Forelimb muscle (tissue), 1 donor: Measurements from ENCODE around the gene SIAH1. TPM values are rescaled to one million over a fixed set of nuclear protein-coding genes. Genes with fewer than 3 reads are reported as not detected.
"Not testable (repeated sequence)": the region's sequence is repeated elsewhere in the genome, so short reads cannot be mapped to it uniquely, and the experiment has no call there.

ENCODE experiments used
- DNase-seq: peaks from one replicate; pipeline ENCODE4 v3.0.0-alpha.2; 2013; ENCODE audit warnings: low read depth
- polyA plus RNA-seq: library from polyadenylated mRNA; unstranded; fragments of 120-200 nt; gene quantifications from one replicate; pipeline ENCODE4 v1.2.1, GENCODE V29; 2013; ENCODE audit not compliant: insufficient read length

Gene SIAH1
- polyA plus RNA-seq, 1 donor, result 27.5 TPM

GRCh38 chr16:48393485-48394354 lies 8.5 kb upstream of the SIAH1 start:
- no peak for DNase-seq

DNA sequence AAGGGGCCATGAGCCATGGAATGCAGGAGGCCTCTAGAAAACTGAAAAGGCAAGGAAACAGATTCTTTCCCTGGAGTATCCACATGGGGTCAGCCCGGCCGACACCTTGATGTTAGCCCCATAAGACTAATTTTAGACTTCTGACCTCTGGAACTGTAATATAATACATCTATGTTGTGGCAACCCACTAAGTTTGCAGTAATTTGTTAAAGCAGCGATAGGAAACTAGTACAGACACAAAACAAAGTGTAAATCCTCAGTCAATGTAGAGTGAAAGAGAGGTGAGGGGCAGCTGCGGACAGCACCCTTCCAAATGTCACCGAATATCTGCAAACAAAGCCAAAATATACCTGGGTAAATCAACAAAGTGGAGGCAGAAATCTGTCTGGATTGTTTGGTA lies 7.2 kb upstream of the SIAH1 start:
- DNase-seq, result no peak

DNA sequence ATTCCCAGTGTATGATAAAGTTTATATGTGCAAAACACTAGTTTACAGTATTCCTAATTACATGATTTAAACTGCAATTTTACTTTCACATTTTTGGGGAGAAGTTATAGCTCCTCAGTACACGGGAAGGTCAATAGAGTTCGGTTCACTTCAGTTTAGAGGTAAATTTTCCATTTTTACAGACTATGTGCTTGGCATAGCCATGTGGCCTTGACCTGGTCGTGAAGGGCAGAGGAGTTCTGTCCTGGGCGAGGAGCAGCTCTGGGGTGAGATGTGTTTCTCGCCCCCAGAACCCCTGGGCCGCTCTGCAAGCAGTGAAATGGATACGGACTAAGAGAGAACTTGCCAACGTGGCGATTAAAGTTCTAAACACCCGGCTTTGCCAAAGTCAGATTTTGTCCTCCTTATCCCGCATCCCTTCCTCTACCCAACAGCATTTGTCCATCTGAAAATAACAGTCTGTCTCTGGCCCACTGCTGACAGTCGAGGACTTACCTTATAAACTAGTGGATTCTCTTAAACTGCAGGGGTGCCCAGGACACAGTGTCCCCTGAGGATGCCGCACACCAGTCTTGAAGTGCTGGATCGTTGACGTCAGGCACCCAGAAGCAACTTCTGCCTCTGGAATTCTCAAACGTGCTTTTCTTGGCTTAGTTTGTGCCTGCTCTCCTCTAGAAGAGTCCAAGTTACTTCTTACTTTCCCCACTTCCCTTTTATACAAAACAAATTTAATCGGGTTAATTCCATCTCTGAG lies 1.5 kb upstream of the SIAH1 start:
- DNase-seq, result no peak

DNA sequence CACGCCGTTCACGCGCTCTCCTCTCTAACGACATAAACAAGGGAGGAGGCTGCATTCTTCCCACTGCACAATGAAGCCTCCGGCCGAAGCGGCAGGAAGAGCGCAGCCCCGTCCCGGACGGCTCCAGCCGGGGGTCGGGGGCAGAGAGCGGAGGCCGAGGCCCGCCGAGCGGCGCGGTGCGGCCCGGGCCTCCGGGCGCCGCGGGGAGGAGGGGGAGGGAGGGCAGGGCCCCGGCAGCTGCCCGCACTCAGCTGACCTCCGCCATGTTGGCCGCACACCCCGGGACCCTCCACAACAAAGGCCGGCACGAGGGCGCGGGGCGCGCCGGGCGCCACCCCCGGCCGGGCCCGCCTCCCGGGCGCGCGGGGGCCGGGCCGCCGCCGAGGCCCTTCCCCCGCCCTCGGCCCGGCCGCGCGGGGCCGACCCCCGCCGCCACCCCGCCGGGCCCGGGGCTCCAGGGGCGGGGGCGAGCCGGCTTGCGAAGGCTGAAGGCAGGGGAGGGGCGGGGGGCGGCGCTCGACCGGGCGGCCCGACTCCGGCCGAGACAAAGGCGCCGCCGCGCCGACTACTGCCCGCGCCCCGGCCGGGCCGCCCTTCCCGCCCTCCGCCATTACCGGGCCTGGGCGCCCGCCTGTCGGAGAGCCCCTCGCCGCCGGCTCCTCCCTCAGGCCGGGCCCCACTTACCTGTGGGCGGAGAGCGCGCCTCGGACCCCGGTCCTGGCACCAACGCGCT lies 527 bp downstream of the SIAH1 start:
- no peak for DNase-seq

GRCh38 chr16:48383877-48384519 lies 1.2 kb downstream of the SIAH1 start:
- DNase-seq, result no peak

GRCh38 chr16:48383009-48383876 lies 2.0 kb downstream of the SIAH1 start:
- DNase-seq, result no peak

- DNase-seq, result no peak
Measured at GRCh38 chr16:48382131-48382530, 3.1 kb downstream of the SIAH1 start.

DNA sequence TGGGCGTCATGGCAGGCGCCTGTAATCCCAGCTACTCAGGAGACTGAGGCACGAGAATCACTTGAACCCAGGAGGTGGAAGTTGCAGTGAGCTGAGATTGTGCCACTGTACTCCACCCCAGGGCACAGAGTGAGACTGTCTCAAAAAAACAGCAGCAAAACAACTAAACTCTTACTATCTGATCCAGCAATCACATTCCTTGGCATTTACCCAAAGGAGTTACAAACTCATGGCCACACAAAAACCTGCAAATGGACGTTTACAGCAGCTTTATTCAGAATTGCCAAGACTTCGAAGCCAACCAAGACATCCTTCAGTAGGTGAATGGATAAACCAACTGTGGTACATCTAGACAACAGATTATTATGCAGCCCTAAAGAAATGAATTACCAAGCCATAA lies 4.0 kb downstream of the SIAH1 start:
- DNase-seq, result no peak

DNA sequence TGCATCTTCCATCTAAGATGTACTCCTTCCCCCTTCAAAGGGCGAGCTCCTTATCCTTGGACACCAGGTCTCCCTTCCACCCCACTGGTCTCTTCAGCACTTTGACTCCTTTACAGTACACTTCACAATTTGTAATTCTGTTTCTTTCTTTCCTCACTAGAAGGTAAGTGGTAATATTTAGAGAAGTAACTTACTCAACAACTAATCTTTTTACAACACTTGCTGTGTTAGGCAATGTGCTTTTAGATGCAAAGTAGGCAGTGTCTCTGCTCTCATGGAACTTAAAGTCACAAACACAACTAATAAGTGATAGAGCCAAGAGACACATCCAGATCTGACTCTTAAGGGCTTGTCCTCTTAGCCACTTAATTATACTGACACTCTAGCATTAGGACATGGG lies 6.4 kb downstream of the SIAH1 start:
- no peak for DNase-seq

DNA sequence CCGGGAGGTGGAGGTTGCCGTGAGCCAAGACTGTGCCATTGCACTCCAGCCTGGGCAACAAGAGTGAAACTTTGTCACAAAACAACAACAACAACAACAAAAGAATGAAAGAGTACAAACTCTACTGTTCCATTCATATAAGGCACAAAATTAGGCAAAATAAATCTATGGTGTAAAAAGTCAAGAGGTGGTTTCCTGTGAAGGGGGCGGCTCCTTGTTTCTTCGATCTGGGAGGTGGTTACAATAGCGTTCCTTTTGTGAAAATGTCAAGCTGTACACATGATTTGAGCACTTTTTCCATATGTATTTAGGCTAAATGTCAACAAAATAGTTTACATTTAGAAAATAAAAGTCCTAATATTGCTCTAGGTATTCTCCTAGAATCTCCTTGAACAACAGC lies 6.9 kb downstream of the SIAH1 start:
- no peak for DNase-seq

- DNase-seq, result not testable (repeated sequence)
Measured at GRCh38 chr16:48377301-48377700, 7.9 kb downstream of the SIAH1 start.

GRCh38 chr16:48374255-48374654 lies 11.0 kb downstream of the SIAH1 start:
- no peak for DNase-seq

- DNase-seq, result no peak
Measured at GRCh38 chr16:48373258-48374029, 11.8 kb downstream of the SIAH1 start.

DNA sequence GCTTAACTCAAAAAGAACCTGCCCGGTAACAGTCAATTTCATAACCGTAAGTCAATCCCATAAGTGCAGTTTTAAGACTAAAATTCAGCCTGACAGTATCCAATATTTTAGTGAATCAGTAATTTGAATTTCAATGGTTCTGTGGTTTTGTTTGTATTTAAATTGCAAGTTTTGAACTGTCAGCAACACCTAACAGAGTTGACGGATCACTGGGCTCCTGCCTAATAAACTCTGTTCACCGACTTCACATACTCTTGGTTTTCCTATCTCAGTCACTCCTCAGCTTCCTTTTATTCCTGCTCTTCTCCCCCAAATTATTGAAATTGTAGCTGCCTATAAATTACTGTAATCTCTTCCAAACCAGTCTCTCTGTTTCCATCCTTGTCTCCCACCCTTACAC lies 12.5 kb downstream of the SIAH1 start:
- DNase-seq, result no peak

DNA sequence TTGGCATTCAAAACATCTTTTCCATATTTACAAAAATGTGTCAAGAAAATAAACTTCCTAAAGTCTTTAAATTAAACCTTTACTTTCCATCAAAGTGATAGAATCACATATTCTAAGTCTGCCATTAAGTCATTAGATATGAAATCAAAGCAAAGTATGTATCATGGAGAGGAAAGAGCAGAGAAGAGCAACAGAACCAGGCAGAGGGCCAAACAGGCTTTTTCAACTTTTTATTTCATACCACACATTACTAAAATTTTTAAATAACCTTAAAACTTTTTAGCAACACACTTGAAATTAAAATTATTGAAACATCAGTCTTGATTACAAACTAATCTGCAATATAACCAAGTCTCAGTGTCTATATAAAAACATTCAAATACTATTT lies 13.8 kb downstream of the SIAH1 start:
- no peak for DNase-seq

DNA sequence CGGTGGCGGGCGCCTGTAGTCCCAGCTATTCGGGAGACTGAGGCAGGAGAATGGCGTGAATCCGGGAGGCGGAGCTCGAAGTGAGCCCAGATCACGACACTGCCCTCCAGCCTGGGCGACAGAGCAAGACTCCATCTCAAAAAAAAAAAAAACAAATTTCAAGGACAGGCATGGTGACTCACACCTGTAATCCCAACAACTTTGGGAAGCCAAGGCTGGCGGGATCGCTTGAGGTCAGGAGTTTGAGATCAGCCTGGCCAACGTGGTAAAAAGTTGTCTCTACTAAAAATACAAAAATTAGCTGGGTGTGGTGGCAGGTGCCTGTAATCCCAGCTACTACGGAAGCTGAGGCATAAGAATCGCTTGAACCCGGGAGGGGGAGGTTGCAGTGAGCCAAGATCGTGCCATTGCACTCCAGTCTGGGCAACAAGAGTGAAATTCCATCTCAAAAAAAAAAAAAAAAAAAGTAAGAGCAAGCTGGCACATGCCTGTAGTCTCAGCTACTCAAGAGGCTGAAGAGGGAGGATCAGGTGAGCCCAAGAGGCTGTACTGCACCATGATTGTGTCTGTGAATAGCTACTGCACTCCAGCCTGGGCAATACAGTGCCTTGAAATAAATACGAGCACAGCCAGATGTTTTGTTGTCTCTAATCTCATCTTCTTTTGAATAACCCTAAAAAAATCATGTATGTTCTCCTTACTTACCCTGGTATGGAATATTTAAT lies 14.4 kb downstream of the SIAH1 start:
- not testable (repeated sequence) for DNase-seq

GRCh38 chr16:48370229-48370628 lies 15.0 kb downstream of the SIAH1 start:
- DNase-seq, result no peak

DNA sequence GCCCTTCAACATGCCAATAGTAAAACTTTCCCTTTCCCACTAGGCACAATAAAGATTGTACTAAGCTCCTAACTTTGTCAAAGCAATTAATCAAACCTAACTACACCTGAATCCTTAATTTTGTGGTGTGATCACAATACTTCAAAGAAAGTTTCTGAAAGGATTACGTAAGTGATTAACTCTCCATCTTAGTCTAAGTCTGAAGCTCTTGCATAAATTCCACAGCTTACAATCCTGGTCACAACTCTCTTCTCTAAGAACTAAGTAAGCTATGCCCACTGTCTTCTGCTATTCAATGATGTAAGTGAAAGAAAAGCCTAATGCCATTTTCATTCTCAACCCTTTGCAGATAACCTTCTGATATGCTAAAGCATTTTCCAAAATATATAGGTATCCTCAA lies 15.4 kb downstream of the SIAH1 start:
- no peak for DNase-seq

DNA sequence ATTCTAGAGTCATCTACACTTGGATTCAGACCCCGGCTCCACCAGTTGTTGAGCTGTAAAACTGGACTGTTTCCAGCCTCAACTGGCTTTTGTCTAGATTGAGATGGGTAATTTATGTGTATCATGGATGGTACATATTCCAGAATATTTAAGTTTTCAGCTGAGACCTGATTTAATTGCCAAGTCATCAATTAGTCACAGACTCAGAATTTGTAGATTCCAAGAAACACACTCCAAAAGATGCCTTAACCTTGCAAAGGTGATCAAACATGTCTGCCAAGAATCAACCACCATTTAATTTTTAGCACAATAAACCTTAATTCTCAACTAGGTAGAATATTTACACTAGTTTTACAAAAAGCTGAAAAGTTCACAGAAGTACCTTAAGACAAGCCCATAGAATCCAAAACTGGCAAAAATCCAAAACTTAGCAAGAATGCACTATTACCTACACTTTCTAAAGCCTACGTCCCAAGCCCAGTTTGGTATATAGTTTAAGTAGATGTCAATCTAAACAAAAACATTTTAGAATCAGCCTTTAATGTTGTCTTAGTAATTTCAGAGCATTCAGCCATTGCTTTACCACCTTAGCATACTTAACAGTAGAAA lies 17.7 kb downstream of the SIAH1 start:
- DNase-seq, result no peak
